ENCODE measurements around the gene C10orf143. TPM values are rescaled to one million over a fixed set of nuclear protein-coding genes. Genes with fewer than 3 reads are reported as not detected.

The C10orf143 gene
- total RNA-seq, 2 experiments from 2014 or later, result 4.4 to 5.1 TPM

DNA sequence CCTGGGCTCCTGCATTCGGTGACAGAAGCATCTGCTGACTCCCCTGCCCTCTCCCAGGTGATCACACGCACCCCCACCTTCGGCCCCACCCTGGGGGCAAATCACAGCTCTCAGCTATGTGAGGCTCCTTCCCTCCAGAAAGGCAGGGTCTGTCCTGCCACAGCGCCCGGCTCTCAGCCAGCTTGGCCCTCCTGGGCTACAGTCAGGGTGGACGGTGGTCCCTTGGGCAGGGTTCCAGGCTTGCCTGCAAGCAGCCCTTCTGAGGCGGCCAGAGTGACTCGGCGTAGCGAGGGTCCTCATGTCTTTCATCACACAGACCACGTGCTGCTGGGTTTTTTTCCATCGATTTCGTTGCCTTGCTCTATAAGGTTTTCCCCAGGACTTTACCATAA is 93.0 kb downstream of the C10orf143 start:
- DNase-seq (no peak), ATAC-seq (no peak)
- Mint-ChIP-seq H3K9me3 (no peaks in the 10 kb centered on the region), H3K4me3 (no peak overlapping the region), H3K36me3 (ENCODE audit: low read depth) (no peaks in the 10 kb centered on the region), H3K4me1 (ENCODE audit: low read depth) (peaks cover 6% of the 10 kb centered on the region), H3K27ac (no peak overlapping the region), H3K27me3 (no peaks in the 10 kb centered on the region)
- CTCF ChIA-PET, result no interaction called here
- intact Hi-C loops (cut with micrococcal nuclease), result no loop called here
- no peak for TF ChIP-seq CTCF (IDR thresholded peaks at IDR 0.05)
- POLR2A ChIA-PET, result no interaction called here

- no peak for DNase-seq
- peaks cover 6% of the 10 kb centered on the region for H3K4me1 Mint-ChIP-seq (ENCODE audit: low read depth)
- H3K27ac Mint-ChIP-seq, result no peak overlapping the region
- no peaks in the 10 kb centered on the region for H3K9me3 Mint-ChIP-seq
- no peak overlapping the region for H3K4me3 Mint-ChIP-seq
- H3K27me3 Mint-ChIP-seq, result no peaks in the 10 kb centered on the region
- intact Hi-C loops (cut with micrococcal nuclease), result no loop called here
- ChIA-PET CTCF (no interaction called here), POLR2A (no interaction called here)
- no peak for ATAC-seq
- no peak for TF ChIP-seq CTCF (IDR thresholded peaks at IDR 0.05)
- H3K36me3 Mint-ChIP-seq (ENCODE audit: low read depth), result no peaks in the 10 kb centered on the region
Observed at GRCh38 chr10:130016993-130017630, 93.5 kb downstream of the C10orf143 start.

GRCh38 chr10:130016095-130016494 is 94.5 kb downstream of the C10orf143 start:
- intact Hi-C loops (cut with micrococcal nuclease), result no loop called here
- Mint-ChIP-seq H3K4me3 (no peak overlapping the region), H3K27ac (no peak overlapping the region), H3K36me3 (ENCODE audit: low read depth) (no peaks in the 10 kb centered on the region), H3K27me3 (no peaks in the 10 kb centered on the region), H3K9me3 (no peaks in the 10 kb centered on the region), H3K4me1 (ENCODE audit: low read depth) (peaks cover 3% of the 10 kb centered on the region)
- DNase-seq (no peak), ATAC-seq (no peak)
- CTCF ChIA-PET, result no interaction called here
- TF ChIP-seq CTCF (IDR thresholded peaks at IDR 0.05), result no peak
- POLR2A ChIA-PET, result no interaction called here

DNA sequence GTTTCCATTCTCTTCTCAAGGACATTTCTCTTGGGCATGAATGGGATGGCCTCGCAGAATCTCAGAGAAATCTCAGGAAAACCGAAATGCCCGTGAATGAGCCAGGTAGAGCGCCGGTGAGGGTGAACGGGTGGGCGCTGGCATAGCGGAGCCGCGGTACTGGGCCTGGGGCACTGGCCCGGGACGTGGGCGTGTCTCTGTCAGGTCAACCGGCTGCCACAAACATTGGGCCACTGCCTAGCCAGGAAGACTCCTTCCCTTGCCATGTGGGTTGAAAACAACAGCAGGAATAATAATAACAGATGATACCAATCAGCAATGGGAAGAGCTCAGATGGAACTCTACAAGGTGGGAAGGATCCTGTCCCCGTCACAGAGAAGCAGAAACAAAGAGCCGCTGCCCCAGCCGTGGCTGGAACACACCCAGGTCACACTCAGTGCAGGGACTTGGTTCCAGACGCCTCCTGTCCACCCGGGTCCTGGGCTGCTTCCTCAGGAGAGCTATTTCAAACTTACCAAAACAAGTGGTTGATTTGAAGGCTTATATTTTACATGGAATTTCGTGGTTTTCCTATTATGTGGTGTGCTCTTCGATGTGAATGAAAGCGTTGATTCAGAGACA is 95.4 kb downstream of the C10orf143 start:
- ATAC-seq, result no peak
- Mint-ChIP-seq H3K4me1 (ENCODE audit: low read depth) (peaks cover 3% of the 10 kb centered on the region), H3K4me3 (no peak overlapping the region), H3K36me3 (ENCODE audit: low read depth) (no peaks in the 10 kb centered on the region), H3K27ac (no peak overlapping the region), H3K27me3 (no peaks in the 10 kb centered on the region), H3K9me3 (no peaks in the 10 kb centered on the region)
- ChIA-PET POLR2A (no interaction called here), CTCF (no interaction called here)
- no peak for DNase-seq
- no peak for TF ChIP-seq CTCF (IDR thresholded peaks at IDR 0.05)
- intact Hi-C loops (cut with micrococcal nuclease), result no loop called here

DNA sequence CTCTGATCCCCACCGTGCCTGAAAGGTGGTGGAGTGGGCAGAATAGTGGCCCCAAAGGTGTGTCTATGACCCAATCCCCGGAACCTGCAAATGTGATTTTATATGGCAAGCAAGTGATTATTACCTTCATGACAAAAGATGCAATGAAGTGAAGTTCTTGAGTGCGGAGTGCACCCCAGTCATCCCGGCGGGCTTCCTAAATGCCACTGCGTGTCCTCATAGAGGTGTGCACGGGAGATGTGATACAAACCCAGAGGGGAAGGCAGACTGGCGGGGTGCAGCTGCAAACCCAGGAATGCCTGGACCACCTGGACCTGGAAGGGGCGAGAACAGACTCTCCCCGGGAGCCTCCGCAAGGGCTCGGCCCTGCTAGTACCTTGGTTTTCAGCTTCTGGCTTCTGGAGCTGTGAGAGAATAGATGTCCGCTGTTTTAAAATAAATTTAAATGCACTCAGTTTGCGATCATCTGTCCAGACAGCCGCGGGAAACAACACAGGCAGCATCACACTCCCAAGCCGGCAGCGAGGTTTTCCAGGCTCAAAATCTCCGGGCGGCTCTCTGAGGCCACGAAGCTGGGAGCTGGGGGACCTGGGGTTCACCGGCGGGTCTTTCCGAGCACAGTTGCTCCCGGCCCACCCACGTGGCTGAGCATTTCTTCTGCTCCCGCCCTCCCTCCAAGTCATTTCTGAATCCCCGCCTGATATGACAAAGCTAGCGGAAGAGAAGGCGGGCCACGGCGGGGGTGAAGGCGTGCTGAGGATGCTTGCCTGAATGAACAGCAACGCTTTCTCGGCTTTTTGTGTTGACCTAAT is 96.2 kb downstream of the C10orf143 start:
- intact Hi-C loops (cut with micrococcal nuclease), result no loop called here
- Mint-ChIP-seq H3K27ac (no peak overlapping the region), H3K4me1 (ENCODE audit: low read depth) (peaks cover 3% of the 10 kb centered on the region), H3K27me3 (no peaks in the 10 kb centered on the region), H3K9me3 (no peaks in the 10 kb centered on the region), H3K36me3 (ENCODE audit: low read depth) (no peaks in the 10 kb centered on the region), H3K4me3 (no peak overlapping the region)
- TF ChIP-seq CTCF (IDR thresholded peaks at IDR 0.05), result no peak
- POLR2A ChIA-PET, result no interaction called here
- CTCF ChIA-PET, result no interaction called here
- ATAC-seq (no peak), DNase-seq (no peak)
